ENCODE data around the gene FREY1.
"Not testable (repeated sequence)": the region's sequence is repeated elsewhere in the genome, so short reads cannot be mapped to it uniquely, and the experiment has no call there.

The FREY1 gene

GRCh38 chr11:45913514-45913913 lies 6.4 kb upstream of the FREY1 start:
- no peak for DNase-seq

GRCh38 chr11:45910623-45911022 lies 3.6 kb upstream of the FREY1 start:
- DNase-seq: no peak

- DNase-seq: no peak
Measured at GRCh38 chr11:45909594-45910475, 2.8 kb upstream of the FREY1 start.

GRCh38 chr11:45907911-45908370 lies 870 bp upstream of the FREY1 start:
- DNase-seq: no peak

- no peak for DNase-seq
Measured at GRCh38 chr11:45906096-45906682, 882 bp downstream of the FREY1 start.

GRCh38 chr11:45905576-45905975 lies 1.5 kb downstream of the FREY1 start:
- not testable (repeated sequence) for DNase-seq

- DNase-seq: no peak
Measured at GRCh38 chr11:45905095-45905494, 2.0 kb downstream of the FREY1 start.

- DNase-seq: no peak
Measured at GRCh38 chr11:45904309-45904915, 2.7 kb downstream of the FREY1 start.

GRCh38 chr11:45902452-45903380 lies 4.4 kb downstream of the FREY1 start:
- no peak for DNase-seq

- DNase-seq: no peak
Measured at GRCh38 chr11:45901626-45902025, 5.4 kb downstream of the FREY1 start.

GRCh38 chr11:45900916-45901617 lies 6.0 kb downstream of the FREY1 start:
- DNase-seq: peak; percentile 4

GRCh38 chr11:45900175-45900800 lies 6.8 kb downstream of the FREY1 start:
- DNase-seq: not testable (repeated sequence)

- peak; percentile 93 for DNase-seq
Measured at GRCh38 chr11:45899448-45900174, 7.5 kb downstream of the FREY1 start.

GRCh38 chr11:45899086-45899447 lies 8.0 kb downstream of the FREY1 start:
- peak; percentile 46 for DNase-seq

- no peak for DNase-seq
Measured at GRCh38 chr11:45897556-45897955, 9.5 kb downstream of the FREY1 start.

GRCh38 chr11:45896422-45896984 lies 10.6 kb downstream of the FREY1 start:
- peak; percentile 55 for DNase-seq

- DNase-seq: no peak
Measured at GRCh38 chr11:45895553-45896259, 11.4 kb downstream of the FREY1 start.

GRCh38 chr11:45894555-45895247 lies 12.4 kb downstream of the FREY1 start:
- DNase-seq: no peak

- no peak for DNase-seq
Measured at GRCh38 chr11:45892856-45893255, 14.2 kb downstream of the FREY1 start.

All from DMS79 (cell line).